GM19025 (cell line): ENCODE results near the gene SYTL2.
"Not testable (repeated sequence)": the region's sequence is repeated elsewhere in the genome, so short reads cannot be mapped to it uniquely, and the experiment has no call there.

Source experiments
- ATAC-seq: cut with Tn5 transposase; IDR thresholded peaks from one replicate; pipeline ENCODE4 v1.9.1; 2021; ENCODE audit warnings: mild to moderate bottlenecking, low read depth, moderate library complexity; ENCODE audit not compliant: unreplicated experiment

Gene SYTL2, protein sequence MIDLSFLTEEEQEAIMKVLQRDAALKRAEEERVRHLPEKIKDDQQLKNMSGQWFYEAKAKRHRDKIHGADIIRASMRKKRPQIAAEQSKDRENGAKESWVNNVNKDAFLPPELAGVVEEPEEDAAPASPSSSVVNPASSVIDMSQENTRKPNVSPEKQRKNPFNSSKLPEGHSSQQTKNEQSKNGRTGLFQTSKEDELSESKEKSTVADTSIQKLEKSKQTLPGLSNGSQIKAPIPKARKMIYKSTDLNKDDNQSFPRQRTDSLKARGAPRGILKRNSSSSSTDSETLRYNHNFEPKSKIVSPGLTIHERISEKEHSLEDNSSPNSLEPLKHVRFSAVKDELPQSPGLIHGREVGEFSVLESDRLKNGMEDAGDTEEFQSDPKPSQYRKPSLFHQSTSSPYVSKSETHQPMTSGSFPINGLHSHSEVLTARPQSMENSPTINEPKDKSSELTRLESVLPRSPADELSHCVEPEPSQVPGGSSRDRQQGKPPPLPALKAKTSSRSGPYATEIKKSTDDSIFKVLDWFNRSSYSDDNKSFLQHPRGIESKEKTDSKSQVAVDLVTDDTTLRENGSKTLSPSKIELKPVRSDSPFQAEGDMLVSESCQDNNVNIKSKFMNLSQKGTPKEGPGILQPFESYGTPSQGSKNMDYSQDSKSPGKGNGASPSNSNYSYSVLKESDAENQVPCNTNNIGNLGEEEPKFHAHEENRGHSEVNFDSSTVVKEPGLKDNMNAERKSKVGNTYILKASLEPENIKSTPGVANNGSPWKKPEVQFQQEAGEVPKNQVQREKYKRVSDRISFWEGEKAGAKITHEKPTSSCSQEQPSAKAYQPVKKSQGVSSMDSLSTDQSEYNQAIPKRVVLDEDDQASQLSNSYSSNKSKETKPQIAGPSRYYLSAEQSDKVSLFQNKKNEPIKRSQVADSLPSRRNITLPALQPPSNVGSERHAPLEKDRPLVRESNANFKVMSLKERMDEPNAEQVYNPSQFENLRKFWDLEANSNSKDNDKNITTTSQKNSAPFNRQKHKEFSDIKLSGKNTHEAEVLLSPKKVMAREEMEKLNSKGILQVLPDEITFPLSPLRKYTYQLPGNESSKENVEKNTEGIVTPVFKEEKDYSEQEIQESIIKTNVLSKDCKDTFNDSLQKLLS (N-terminal part only)

DNA sequence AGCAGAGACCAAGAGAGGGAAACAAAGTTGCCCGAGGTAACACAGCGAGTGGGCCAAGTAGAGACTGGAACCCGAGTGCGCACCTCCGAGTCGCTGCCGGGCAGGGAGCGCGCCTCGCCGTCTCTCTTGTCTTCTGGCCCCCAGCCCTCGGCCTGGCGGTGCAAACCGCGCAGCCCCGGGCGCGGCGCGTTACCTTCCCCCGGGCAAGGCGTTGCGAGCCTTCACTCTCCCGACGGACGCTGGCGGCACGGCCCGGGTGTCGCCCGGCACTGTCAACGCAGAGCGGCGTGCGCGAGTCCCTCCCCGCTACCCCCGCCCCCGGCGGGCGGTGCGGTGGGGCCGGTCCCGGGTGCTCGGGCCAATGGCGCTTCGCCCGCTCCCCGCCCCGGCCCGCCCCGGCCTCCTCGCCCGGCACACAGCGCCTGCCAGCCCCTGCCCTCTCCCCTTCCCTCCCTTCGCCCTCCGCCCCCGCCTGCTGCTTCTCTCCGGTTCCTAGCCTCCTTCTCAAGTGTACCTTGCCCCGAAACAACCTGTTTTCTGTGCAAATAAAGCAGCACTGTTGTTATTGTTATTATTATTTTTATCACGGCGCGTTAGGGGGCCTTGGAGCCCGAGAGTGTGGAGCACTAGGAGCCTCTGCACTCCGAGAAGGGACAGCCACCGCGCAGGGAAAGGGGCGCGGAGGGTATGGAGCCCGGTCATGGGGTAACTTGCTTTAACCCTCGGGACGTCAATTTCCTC lies at the start of gene SYTL2:
SYTL2 (minus strand) TSS at position 271 of the 741 bp plus-strand sequence. CDS start 53,416 bp downstream, outside the sequence.
- peak; percentile 87 for ATAC-seq

DNA sequence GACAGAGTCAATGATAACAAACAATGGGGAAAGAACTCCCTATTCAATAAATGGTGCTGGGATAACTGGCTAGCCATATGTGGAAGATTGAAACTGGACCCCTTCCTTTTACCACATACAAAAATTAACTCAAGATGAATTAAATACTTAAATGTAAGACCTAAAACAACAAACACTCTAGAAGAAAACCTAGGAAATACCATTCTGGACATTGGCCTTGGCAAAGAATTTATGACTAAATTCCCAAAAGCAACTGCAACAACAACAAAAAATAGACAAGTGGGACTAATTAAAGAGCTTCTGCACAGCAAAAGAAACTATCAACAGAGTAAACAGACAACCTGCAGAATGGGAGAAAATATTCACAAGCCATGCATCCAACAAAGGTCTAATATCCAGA lies 48.6 kb upstream of the SYTL2 start:
- ATAC-seq = not testable (repeated sequence)

DNA sequence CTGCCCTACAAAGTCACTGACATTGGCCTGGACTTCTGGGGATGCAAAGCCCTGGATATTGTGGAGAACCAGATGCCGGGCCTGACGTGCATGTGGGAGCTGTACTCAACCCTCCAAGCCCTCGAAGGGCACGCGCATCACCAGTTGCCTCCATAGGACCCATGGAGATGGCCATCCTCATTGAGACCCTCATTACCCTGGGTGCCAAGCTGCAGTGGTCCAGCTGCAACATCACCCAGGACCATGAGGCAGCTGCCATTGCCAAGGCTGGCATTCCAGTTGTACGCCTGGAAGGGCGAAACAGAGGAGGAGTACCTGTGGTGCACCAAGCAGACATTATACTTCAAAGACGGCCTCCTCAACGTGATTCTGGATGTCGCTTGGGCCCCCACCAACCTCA lies 46.2 kb upstream of the SYTL2 start:
- ATAC-seq = no peak

DNA sequence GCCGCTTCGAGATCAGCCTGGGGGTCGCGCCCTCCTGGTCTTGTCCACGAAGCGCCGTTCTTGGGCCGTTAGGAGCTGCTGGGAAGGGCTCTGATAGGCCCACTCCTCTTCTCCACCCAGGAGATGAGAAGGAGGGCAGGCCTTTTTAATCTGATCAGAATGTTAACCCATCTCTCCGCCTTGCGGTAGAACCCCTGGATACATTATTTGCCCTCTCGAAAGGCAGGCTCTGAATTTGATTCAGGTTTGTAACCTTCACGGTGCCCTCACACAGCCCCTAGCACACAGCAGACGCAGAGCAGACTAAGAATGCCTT lies 44.4 kb upstream of the SYTL2 start, which contains the start of gene CCDC83:
CCDC83 (plus strand) TSS at position 43 of the 316 bp plus-strand sequence. CDS start 9,741 bp downstream, outside the sequence.
- ATAC-seq = no peak

DNA sequence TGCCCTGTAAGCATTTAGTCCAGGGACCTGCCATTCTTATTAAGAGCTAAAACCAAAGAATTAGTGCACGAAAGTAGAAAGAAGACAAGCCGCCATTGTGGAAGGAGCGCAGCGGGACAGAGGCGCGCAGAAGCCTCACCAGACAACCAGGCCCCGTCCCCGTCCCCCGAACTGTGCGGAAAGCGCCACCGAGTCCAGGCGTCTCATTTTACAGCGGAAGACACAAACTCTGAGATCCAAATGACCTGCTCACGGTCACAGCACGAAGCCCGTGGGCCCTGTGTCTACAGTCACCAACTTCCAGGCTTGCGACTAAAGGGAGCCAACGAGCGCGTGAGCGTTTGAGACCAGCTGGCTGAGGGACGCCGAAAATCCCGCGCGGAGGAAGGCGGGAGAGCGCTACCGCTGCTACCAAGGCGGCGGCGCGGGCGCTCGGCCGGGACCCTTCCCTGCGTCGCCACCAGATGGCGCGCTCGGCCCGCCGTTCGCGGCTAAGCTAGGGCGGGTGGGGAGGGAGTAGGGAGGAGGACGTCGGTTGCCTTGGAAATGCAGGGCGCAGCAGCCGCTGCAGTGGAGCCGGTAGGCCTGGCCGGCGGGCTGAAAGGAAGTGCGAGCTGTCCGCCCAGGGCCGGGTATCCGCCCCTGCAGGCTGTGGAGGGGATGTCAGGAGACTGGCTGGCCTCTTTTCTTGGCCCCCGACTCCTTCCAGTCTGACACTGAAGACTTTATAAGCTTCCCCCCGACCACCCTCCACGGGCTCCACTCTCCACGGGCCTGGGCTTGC lies 43.8 kb upstream of the SYTL2 start:
- ATAC-seq = peak; percentile 98

DNA sequence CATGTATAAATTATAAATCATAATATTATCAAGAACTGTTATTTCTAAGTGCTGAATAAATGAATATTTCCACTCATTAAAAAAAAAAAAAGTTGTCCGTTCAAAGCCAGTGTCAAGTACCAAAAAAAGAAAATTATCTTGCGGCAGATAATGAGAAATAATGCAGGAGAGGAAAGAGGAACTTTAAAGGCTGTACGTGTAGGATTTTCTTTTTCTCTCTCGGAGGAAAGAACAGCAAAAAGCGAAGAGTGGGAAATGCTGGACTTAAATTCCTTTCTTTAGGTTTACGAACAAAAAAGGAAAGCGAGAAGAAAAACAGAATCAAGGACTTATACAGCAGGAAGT lies 43.2 kb upstream of the SYTL2 start:
- ATAC-seq = no peak

DNA sequence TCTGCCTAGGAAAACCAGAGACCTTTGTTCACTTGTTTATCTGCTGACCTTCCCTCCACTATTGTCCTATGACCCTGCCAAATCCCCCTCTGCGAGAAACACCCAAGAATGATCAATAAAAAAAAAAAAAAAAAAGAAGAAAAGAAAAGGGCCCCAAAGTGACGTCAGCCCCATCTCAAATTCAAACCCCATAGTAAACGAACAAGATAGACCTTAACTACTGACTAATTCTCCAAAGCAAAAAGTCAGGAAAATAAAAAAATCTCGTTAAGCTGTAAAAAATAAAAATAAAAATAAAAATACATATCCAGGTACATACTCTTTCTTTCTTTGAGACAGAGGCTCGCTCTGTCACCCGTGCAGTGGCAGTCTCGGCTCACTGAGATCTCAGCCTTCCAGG lies 42.6 kb upstream of the SYTL2 start:
- ATAC-seq = not testable (repeated sequence)

DNA sequence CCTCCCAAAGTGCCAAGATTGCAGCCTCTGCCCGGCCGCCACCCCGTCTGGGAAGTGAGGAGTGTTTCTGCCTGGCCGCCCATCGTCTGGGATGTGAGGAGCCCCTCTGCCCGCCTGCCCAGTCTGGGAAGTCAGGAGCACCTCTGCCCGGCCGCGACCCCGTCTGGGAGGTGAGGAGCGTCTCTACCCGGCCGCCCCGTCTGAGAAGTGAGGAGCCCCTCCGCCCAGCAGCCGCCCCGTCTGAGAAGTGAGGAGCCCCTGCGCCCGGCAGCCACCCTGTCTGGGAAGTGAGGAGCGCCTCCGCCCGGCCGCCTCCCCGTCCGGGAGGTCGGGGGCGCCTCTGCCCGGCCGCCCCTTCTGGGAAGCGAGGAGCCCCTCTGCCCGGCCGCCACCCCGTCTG lies 41.8 kb upstream of the SYTL2 start:
- not testable (repeated sequence) for ATAC-seq

DNA sequence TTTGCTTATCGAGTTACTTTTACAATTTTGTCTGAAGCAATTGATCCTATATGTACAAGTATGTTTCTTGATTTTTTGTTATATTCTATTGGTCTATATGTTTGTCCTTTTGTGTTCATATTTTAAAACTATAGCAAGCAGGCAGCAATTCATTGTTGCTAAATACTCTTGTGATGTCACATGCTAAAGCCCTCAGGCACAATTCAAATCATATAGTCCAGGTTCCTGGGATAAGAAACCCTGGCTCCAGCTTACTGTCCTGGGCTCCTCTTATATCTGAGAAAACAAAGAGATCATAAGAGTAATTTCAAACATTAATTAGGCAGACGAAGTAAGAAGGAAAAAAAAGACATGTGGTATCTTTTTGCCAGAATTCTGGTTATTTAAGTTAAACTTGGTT lies 37.6 kb upstream of the SYTL2 start:
- no peak for ATAC-seq

DNA sequence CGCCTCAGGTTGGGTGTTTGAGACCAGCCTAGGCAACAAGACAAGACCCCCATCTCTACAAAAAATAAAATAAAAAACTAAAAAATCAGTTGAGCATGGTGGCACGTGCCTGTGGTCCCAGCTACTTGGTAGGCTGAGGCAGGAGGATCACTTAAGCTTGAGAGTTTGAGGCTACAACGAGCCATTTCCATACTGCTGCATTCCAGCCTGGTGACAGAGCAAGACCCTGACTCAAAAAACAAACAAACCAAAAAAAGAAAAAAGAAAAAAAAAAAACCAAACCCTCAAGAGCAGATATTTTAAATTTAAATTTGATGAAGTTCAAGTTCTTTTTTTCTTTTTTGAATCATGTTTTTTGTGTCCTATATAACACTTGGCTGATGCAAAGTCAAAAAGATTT lies 37.1 kb upstream of the SYTL2 start:
- ATAC-seq = no peak

DNA sequence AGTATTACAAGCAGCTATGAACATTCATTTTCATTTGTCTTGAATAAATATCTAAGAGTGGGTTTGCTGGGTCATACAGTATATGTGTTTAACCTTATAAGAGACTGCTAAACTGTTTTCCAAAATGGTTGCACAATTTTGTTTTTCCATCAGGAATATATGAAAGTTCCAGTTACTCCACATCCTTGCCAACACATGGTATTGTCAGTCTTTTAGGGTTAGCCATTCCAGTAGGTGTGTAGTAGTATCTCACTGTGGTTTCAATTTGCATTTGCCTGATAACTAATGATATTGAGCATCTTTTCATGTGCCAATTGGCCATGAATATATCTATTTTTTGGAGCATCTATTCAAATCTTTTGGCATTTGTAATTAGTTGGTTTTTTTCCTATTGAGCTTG lies 36.5 kb upstream of the SYTL2 start:
- ATAC-seq = no peak

DNA sequence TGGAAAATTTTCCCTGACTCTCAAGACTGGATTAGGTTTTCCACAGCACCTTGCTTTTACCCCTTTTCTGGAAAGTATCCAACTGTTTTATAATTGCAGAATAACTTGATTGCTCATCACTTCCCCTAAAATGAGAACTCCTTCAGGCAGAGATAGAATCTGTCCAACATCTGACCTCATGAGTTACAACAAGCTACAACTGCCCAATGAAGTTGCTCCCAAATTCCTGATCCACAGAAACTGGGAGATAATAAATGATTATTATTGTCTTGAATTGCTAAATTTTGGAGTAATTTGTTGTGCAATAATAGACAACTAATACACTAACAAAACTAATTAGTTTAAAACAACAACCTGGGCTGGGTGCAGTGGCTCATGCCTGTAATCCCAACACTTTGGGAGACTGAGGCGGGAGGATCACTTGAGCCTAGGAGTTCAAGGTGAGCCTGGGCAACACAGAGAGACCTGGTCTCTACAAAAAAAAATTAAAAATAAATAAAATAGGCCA lies 34.2 kb upstream of the SYTL2 start:
- ATAC-seq = no peak

DNA sequence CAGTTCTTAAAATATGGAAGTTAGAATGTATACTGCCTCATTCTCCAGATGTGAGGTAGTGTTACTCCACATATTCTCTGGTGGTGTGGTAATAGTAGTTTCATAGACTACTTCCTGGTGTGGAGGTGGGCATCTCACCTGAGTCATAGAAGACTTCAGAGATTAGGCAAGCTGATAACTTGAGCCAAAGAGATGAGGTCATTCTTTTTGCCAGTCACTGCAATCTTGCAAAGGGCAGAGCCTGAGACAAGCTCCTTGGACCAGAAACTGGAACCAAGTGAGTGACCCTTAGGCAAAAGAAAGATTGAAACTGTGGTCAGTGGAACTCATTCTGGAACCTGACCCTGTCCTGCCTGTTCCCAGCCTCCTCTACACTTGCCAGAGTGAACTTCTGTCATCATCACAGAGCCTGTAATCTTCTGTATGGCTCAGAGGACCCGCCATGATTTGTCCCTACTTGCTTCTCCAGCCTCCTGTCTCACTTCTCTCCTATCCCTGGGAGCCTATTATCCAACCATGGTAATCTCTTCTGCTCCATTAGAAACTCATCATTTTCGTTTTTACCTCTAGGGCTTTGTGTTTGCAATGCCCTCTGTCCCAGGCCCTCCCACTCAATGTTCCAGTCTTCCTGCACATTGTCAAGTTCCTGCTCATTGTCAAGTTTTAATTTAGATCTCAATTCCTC lies 33.6 kb upstream of the SYTL2 start:
- no peak for ATAC-seq

DNA sequence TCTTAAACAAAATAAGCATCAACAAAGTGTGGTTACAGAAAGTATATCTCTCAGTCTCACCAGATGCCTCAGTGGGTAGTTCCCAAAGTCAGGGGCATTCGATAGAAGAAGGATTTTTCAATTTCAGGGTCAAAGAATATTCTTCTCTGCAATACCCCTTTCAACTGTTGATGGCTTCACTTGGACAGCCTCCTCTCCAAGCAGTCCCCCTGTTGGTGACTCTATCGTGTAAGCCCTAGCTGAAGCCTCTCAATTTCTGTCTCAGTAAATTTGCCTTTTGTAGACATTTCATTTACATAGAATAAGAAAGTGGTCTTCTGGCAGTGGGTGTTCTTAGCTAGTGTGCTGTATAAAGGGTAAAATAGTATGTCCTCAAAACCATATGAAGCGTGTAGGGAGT lies 33.0 kb upstream of the SYTL2 start:
- no peak for ATAC-seq

DNA sequence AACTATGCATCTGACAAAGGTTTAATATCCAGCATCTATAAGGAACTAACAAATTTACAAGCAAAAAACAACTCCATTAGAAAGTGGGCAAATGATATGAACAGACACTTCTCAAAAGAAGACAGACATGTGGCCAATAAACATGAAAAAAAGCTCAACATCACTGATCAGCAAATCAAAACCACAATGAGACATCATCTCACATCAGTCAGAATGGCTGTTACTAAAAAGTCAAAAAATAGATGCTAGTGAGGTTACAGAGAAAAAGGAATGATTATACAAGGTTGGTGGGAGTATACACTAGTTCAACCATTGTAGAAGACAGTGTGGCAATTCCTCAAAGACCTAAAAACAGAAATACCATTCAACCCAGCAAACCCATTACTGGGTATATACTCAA lies 30.0 kb upstream of the SYTL2 start:
- ATAC-seq = not testable (repeated sequence)

DNA sequence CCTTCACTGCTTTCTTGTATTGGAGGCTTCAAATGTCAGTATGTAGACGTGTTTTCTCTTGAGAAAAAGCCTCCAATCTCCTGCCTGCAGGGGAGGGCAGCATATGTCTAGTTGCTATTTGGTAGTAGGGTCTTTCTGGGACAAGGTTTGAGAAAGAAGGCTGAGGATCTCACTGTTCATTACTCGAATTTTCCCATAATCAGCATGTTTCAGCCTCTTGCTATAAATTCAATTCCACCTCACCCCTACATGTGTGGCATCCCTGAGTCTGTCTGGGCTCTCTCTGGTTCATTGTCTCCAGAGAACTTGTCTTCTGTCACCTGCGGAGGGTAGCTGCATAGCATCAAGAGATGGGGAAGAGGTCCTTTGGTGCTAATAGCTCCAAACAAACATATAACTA lies 24.8 kb upstream of the SYTL2 start:
- no peak for ATAC-seq

DNA sequence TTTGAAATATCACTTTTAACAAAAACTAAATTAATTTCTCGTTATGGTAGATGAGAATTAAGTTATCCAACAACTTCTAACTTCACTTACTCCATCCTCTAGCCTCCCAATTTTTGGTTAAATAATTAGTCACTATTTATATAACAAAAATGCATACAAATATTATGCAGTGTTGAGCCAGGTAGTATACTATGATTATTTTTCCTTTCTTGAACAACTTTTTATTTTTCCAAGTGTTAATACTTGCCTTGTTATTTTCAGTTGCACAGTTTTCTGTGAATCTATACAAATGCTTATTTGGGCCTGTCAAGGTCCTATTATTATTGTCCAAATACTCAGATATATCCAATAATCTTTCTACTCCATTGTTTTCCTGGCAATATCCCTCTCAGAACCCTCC lies 24.3 kb upstream of the SYTL2 start:
- no peak for ATAC-seq

DNA sequence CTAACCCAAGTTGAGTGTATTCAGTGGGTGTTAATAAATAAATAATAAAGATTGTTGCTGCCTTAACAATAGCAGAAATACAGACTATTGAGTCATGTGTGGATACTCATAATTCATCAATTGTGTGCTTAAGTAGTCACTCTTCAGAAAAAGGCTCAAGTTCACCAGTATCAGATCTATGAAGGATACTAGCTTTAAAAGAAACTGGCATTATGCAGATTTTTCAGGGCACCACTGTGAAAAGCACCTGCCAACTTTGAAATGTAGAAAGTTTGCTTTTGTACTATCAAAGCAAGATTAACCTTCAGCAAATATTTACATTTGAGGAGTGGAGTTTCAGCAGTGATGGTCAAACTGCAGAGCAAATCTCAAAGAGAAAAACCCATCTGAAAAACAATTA lies 20.1 kb upstream of the SYTL2 start:
- no peak for ATAC-seq

DNA sequence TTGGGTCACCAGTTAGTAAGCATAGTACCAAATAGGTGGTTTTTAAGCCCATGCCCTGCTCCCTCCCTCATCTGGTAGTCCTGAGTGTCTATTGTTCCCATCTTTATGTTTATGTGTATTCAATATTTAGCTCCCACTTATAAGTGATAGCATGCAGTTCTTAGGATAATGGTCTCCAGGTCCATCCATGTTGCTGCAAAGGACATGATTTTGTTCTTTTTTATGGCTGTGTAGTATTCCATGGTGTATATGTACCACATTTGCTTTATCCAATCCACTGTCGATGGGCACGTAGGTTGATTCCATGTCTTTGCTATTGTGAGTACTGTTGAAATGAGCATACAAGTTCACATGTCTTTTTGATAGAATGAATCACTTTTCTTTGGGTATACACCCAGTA lies 18.2 kb upstream of the SYTL2 start:
- ATAC-seq = no peak
